ENCODE results near the gene SGCA.

SGCA gene

DNA sequence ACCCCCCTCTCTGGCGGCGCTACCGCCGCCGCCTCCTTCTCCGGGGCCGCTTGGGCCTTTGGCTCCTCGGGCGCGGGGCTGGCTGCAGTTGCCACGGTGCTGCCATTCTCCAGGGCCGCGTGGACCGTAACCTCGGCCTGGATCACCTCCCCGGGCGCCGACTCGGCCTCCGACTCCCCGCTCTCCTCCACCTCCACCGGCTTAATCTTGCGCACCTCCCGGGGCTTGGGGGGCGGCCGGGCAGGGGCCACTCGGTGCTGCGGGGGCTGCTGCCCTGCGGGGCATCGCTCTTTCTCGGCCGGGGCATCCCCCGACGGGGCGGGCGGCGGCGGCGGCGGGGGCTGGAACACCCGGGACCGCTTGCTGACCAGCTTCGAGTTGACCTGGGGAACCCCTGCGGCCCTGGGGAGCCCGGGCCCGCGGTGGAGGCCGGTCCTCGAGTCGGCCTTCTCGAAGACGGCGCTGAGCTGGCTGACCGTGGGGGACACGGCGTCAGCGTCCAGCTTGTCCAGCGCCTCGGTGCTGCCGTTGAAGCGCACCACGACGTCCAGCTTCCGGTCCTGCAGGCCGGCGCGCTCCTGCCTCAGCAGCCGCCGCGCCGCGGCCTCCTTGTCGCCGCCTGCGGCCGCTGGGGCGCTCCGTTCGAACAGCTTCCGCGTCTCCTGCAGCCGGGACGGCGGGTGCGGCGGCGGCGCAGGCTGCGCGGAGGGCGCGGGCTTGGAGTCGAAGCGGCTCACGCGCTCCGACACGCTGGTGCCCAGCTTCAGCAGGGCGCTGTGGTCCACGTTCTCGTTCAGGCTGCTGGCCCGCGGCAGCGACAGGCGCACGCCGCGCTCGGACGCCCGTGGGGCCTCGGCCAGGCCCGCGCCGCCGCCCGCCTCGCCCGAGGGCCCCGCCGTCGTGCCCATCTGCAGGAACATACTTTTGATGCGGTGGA is 16.1 kb upstream of the SGCA start:
- DNase-seq: peak; percentile 52

DNA sequence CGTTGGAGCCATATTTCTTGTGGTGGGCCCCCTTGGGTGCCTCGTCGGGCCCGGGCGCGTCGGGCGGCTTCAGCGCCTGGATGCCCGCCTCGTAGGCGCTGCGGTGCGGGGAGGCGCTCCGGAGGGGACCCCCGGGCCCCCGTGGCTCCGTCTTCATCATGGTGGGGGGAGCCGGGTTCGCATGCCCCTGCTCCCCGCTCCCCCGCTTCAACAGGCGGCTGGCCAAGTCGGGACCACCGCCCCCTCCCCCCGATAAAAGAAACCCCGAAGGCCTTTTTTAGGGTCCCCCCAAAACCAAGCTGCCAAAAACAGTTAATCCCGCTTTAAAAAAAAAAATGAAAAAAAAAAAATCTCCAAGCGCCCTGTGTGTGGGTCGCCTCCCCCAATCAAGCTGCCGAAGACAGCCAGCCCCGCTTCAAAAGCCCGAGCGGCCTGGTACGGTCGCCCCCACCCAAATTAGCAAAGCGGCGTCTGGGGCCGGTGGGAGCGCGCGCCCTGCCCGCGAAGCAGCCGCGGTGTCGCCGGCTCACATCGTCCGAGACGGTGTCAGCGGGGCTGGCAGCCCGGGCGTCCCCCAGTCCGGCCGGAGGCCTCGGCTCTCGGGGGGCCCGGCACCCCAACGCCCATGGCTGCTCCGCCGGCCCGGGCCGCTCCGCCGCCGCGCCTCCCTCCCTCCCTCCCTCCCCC is 15.3 kb upstream of the SGCA start, which contains the start of gene PPP1R9B:
TSS of gene PPP1R9B (minus strand) at position 324 of the 687 bp plus-strand sequence. CDS start at position 160, 164 bp downstream.
- peak; percentile 23 for DNase-seq

DNA sequence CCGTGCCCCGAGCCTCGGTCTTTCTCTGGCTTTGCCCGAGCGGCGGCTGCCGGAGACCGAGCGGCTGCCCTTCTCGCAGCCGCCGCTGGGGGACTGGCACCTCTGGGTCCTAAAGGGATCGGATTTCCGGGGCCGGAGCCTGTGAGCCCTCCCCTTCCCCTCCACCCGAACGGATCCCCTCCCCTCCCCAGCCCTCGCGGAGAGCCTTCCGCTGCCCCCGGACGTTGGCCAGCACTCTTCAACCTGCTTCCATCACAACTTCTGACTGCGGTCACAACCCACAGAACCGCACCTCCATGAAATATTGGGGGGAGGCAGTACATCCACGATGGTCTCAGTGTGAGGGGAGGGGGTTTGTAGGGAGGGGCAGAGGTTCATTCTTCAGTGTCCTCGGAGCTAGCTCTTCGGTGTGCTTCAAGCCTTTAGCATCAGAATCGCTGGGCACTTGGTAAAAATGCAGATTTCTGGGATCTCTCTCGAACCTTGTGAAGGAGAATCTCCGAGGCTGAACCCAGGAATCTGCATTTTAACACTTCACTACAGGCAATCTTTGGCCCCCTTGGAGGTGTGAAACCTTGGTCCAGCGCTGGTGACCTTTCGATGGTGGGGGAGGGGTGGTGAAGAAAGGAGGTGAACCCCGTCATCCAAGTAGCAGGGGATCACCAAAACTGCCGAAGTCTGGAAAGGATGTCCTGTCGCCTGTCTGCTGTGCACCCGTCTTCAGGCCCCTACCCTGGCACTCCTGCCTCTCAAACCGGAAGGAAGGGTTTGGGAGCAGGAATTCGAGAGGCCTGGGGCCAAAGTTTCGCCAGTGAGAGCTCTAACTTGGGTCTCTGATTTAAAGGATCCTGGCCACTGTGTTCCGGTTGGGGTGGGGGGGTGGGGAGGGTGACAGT is 14.5 kb upstream of the SGCA start:
- peak; percentile 79 for DNase-seq

- DNase-seq: peak; percentile 21
Observed at GRCh38 chr17:50151937-50152547, 13.8 kb upstream of the SGCA start.

- no peak for DNase-seq
Observed at GRCh38 chr17:50152736-50153135, 13.1 kb upstream of the SGCA start.

DNA sequence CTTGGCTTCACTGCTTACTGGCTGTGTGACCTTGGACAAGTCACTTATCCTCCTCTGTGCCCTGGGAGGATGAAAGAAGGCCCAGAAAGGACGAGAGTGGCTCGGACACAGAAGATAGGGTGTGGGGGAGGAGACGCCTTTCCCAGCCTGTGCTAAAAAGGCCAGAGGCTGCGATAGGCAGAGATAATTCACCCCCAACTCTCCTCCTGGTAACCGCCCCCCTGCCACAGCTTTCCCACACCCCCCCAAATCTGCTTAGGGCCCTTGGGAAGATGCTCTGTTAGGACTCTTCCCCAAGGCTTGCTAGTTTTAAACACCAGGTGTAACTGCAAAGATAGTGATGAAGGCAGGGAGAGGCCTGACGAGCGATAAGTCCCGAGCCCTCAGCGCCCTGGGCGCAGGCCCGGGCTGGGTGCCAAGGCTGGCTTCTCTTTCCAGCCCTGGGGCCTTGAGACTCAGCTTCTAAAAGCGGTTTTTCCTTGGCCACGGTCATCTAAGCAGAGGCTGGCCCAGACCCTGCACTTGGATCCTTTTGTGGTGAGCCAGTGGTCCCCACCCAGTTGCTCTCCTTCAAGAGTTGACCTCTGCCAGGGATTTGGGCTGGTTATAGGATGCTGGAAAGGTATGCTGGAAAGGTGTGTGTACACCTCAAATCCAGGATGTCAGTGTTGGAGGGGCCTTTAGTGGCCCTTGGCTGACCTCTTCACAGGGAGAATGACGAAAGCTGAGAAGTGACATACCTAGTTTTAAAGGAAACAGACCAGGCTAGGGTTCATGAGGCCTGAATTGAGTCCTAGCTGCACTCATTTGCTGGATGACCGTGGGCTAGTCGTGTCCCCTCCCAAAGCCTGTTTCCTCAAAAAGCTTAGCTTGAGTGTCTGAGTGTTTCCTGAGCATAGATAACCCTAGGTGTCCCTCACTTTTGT is 11.9 kb upstream of the SGCA start:
- DNase-seq: no peak

- DNase-seq: no peak
Observed at GRCh38 chr17:50154604-50155003, 11.2 kb upstream of the SGCA start.

DNA sequence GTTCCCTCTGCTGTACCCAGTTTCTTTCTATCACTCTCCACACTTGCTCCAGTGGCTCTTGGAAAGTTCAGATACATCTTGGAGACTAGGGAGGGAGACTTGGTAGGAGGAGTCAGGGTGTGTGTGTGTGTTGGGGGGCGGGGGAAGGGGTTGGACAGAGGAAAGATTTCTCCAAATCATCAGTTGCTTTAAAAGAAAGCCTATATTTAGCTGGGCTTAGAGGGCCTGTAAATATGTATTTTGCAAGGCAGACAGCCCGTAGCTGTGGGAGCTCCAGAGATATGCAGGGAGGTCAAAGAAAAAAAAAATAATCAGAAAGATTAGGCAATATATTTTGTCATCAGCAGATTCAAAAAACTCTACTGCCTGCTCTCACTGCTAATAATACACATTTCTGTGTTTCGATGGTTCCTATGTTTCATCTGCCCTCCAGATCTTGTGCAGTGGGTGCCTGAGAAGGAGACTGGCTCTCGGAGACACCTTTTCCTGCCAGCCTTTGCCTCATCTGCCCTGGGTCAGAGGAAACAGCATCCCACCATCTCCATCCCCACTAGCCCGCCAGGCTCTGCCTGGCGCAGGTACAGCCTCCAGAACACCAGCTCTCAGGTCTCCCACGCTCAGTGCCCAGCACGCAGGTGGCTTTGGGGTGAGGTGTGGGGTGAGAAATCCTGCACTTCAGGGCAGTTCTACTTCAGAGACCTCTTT is 10.5 kb upstream of the SGCA start:
- DNase-seq: no peak

DNA sequence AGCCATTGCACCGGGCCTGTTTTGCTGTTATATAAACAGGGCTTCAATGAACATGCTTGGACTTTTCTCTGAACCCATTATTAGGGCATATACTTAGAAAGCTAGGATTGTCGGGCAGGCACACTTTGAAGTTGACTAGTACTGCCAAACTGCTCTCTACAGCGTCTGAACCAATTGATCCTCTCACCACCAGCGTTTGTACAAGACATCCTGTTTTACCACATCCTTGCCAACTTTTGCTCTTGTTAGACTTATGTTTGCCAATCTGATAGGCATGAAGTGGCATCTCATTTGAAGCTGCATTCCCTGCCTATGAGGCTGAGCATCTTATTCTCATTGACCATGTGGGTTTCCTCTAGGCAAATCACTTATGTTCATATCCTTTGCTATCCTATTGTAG is 7.9 kb upstream of the SGCA start:
- no peak for DNase-seq

DNA sequence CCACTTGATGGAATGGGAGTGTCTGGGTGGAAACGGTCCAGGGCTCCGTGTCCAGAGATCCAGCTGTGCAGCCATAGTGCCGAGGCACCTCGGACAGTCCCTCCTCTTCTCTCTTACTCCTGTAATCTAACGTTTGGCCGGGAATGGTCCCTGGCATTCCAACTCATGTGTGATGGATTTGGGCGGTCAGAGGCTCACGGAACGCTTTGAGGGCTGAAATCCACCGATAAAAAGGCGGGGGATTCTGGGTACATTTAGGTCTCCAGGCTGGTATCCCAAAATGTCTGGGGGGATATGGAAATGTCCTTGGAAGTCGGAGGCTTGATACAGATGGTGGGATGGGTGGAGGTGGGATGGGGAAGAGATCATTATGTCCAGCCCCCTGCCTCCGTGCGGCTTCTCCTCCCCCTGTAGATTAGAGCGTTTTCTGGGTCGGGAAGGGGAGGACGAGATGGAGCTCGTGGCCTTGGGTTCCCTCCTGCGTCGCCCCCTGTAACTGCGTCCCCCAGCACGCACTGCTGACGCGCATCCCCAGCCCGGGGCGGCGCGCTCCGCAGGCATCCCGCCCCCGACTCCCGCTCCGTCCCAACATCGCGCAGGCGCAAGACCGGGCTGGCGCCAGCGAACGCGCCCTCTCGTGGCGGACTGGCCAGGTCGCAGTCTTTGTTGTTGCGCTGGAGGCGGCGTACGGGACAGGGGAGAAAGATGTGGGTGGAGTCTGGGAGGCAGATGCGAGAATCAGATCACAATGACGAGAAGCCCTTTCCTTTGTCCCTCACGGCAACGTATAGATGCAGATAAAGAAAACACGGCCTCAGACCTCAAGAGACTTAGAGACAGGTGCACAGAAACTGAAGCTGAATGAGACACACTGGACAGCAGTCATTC is 4.5 kb upstream of the SGCA start:
- DNase-seq: peak; percentile 94

DNA sequence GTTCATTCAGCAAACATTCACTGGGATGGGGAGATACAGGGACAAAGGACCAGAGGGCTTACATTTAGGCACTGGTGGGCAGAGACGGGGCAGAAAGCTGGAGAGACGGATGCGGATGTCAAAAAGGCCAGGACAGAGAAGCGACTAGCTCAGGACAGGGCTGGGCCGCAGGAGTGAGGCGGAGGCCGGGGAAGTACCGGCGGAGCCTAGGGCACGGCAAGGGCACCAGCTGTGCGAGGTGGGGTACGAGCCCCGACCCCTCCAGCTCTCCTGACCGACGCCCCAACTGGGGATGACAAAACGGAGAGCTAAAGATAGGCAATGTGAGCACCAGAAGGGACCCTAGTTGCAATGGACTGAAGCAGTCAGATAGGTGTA is 3.9 kb upstream of the SGCA start:
- no peak for DNase-seq

DNA sequence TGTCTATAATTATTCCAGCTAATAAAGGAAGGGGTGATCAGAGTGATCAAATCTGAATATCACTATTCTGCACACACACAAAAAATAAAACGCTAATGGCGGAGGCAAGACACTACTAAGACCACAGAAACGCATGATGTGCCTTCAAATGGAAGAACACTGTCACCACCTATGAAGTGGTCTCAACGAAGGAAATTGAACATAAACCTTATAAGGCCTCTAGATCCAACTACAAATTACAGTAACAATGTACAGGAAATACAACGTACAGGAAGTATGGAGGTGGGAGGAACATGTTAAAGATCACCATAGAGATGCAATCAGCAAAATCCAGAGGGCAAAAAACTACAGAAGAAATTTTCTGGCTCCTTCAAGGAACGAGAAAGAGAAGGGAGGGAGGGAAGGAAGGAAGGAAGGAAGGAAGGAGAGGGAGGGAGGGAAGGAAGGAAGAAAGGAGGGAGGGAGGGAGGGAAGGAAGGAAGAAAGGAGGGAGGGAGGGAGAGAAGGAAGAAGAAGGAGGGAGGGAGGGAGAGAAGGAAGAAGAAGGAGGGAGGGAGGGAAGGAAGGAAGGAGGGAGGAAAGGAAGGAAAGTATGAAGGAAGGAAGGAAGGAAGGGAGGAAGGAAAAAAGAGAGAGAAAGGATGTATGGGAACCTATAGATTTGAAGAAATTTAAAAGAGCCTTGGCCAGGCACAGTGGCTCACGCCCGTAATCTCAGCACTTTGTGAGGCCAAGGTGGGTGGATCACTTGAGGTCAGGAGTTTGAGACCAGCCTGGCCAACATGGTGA is 3.1 kb upstream of the SGCA start:
- no peak for DNase-seq

DNA sequence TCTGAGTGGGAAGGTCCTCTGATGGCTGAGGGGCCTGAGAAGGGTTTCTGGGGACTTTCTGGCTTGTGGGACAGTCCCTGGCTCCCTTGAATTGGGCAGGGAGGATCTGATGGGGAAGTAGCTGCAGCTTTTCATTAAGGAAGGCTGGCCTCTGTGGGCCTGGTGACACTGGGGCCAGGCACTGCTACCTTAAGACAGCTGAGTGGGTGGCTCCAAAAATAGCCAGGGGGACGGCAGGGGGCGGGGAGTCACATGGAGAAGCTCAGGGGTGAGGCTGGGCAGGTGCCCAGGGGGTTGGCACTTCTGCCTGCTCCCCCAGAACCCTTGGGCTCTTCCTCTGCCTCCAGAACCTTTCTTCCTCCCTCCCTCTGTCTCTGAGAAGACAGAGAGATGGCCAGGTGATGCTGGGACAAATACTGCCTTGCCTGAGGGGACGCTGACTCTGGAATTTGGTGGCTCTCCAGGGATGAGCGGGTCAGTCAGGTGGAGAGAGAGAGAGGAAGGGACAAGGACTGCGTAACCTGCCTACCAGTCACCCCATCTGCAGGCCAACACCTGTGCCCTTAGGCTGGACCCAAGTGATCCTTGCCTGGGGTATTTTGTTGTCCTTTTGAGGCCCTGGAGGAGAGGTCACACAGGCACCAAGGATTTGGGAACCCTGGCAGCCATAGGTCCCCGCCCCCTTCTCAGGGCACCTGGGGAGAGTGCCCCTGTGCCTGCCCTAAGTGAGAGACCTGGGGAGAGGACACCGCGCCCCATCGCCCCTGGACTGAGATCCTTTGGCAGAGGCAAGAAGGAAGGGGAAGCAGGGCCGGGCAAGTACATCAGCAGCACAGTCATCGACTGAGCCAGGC is 1.7 kb upstream of the SGCA start:
- DNase-seq: no peak

DNA sequence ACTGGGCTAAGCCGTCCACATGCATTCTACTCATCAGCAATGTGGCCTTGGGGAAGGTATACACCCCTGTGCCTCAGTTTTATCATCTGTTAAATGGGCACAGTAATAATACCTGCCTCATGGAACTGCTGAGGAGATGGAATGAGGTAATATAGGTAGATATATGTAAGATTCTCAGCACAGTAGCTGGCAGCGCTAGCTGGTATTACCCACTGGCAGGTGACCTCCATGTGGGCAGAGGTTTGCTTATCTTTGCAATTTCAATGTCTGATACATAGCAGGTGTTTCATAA is 1.2 kb upstream of the SGCA start:
- no peak for DNase-seq

GRCh38 chr17:50165066-50165465 is 739 bp upstream of the SGCA start:
- no peak for DNase-seq

DNA sequence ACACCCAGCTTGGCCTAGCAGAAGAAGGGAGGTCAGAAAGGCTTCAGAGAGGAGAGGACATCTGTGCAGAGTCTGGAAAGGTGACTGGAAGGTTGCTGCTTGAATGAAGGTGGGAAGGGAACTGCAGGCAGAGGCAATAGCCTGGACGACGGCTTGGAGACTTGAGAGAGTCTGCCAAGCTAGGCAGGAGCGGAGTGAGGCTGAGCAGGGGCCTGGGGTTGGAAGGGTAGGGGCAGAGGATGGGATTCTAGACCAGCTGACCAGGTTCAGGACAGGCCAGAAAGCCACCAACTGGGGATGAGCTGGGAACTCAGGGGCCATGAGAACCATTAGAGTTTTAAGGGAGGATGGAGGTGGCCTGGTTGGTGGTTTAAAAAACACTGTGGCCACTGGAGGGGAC is 339 bp upstream of the SGCA start:
- no peak for DNase-seq

DNA sequence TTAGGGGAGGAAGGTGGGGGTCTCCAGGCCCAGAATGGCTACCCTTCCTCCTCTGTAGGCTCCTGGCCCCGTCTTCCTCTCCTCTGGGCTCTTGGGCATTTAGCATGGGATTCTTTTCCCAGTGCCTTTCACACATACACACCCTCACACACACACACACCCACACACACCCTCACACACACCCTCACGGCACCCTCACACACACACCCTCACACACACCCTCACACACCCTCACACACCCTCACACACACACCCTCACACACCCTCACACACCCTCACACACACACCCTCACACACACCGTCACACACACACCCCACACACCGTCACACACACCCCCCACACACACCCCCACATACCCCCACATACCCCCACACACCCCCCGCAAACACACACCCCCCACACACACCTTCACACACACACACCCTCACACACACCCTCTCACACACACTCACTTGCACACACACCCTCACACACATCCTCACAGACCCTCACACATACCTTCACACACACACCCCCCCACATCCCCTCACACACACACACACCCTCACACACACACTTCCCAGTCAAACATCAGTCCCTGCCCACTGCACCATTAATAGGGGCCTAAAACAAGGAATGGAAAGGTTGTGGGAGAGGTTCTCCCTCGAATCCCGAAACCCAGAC is 845 bp downstream of the SGCA start:
- no peak for DNase-seq

DNA sequence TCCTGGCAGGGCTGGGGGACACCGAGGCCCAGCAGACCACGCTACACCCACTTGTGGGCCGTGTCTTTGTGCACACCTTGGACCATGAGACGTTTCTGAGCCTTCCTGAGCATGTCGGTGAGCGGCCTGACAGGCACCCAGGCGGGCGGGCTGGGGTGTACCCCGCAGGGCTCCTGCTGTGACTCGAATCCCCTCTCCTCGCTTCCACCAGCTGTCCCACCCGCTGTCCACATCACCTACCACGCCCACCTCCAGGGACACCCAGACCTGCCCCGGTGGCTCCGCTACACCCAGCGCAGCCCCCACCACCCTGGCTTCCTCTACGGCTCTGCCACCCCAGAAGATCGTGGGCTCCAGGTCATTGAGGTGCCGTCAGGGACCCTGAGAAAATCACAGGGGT is 1.6 kb downstream of the SGCA start:
- DNase-seq: no peak
